IPS-18a (cell line): ENCODE data around the gene GALNTL6.

Experiments
- H3K27ac ChIP-seq: one replicate; pipeline ENCODE4 v1.5.1; 2013; ENCODE audit warnings: low read length
- H3K27me3 ChIP-seq: one replicate; pipeline ENCODE4 v1.6.1; 2013; ENCODE audit warnings: mild to moderate bottlenecking, low read length; ENCODE audit not compliant: control insufficient read depth, insufficient read depth
- H3K36me3 ChIP-seq: one replicate; pipeline ENCODE4 v1.6.1; 2013; ENCODE audit warnings: low read depth, low read length; ENCODE audit not compliant: control insufficient read depth
- H3K4me1 ChIP-seq: one replicate; pipeline ENCODE4 v1.6.1; 2013; ENCODE audit warnings: low read depth, low read length; ENCODE audit not compliant: control insufficient read depth
- H3K4me3 ChIP-seq: one replicate; pipeline ENCODE4 v1.5.1; 2013; ENCODE audit warnings: low read length
- H3K9ac ChIP-seq: one replicate; pipeline ENCODE4 v1.6.1; 2013; ENCODE audit warnings: mild to moderate bottlenecking, low read length, moderate library complexity
- H3K9me3 ChIP-seq: one replicate; pipeline ENCODE4 v1.6.1; 2013; ENCODE audit warnings: low read depth, low read length; ENCODE audit not compliant: control insufficient read depth

GALNTL6 gene

DNA sequence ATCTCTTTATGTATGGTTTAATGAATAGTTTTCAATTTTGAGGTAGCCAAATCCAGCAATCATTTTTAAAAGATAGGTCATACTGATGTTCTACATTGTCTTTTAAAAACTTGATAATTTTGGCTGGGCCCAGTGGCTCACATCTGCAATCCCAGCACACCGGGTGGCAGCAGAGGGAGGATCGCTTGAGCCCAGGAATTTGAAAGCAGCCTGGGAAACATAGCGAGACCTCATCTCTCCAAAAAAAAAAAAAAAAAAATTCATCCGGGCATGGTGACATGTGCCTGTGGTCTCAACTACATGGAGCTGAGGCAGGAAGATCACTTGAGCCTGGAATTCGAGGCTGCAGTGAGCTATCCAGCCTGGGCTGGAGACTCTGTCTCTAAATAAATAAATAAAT is 419.8 kb downstream of the GALNTL6 start:
- Histone ChIP-seq H3K4me3 (no peak overlapping the region), H3K4me1 (no peaks in the 10 kb centered on the region), H3K27me3 (no peaks in the 10 kb centered on the region), H3K27ac (no peak overlapping the region), H3K9ac (no peak overlapping the region), H3K36me3 (no peaks in the 10 kb centered on the region), H3K9me3 (no peaks in the 10 kb centered on the region)

DNA sequence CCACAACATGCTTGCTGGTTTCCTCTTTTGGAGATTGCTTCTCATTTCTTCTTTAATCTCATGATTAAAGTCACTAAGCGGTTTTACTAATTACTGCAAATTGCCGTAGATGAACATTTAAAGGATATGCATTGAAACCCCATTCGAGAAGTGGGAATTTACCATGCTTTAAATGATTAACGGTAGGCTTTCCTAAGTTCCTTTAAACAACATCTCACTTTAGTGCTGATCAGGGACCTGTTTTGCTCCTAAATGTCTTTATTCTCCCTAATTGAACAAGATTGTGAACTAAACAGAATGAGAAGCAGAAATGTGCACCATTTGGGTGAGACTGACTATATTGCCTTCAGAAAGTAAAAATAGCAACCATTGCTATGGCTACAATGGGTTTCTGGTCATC is 430.3 kb downstream of the GALNTL6 start:
- no peaks in the 10 kb centered on the region for H3K4me1 ChIP-seq
- H3K9ac ChIP-seq: no peak overlapping the region
- H3K36me3 ChIP-seq: no peaks in the 10 kb centered on the region
- peaks cover 3% of the 10 kb centered on the region for H3K9me3 ChIP-seq
- no peak overlapping the region for H3K27ac ChIP-seq
- H3K4me3 ChIP-seq: no peak overlapping the region
- H3K27me3 ChIP-seq: no peaks in the 10 kb centered on the region

DNA sequence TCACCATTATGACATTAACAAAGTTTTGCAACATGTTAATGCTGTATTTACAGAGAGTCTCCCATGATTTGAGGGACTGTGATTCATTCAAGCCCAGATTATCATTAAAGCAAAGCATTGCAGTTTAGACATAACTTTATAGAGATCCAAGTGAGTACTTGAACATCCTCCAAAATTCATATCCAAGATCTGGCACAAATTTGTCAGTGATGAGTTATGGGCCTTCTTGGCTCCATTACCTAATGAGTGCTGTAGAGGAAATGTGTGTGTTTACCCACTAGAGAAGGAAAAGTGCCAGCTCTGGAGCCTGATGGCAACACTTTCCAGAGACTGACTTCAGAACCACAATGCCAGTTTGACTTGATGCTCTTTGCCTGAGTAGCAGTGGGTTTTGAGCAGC is 432.3 kb downstream of the GALNTL6 start:
- Histone ChIP-seq H3K27me3 (no peaks in the 10 kb centered on the region), H3K9me3 (peaks cover 3% of the 10 kb centered on the region), H3K36me3 (no peaks in the 10 kb centered on the region), H3K4me3 (no peak overlapping the region), H3K4me1 (no peaks in the 10 kb centered on the region), H3K27ac (no peak overlapping the region), H3K9ac (no peak overlapping the region)

GRCh38 chr4:172253409-172253808 is 440.2 kb downstream of the GALNTL6 start:
- H3K27ac ChIP-seq: no peak overlapping the region
- no peaks in the 10 kb centered on the region for H3K4me1 ChIP-seq
- no peak overlapping the region for H3K4me3 ChIP-seq
- H3K9me3 ChIP-seq: no peaks in the 10 kb centered on the region
- no peaks in the 10 kb centered on the region for H3K27me3 ChIP-seq
- no peak overlapping the region for H3K9ac ChIP-seq
- H3K36me3 ChIP-seq: no peaks in the 10 kb centered on the region

DNA sequence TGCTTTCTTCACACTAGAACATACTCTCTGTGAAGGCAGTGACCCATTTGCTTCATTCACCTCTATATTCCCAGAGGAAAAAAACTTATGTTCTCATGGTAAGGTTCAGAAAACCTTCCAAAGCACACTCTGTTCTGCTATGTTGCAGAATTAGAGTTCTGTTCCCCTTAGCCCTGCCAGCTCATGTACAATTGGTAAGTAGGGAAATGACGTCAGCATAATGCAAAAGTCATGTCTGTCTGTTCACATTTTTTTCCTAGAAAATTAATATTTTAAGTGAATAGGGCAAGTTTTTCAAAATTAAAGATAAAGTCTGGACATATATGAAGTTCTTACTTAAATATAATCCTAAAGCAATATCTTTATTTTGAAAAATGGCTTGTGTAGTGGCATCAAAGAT is 443.6 kb downstream of the GALNTL6 start:
- Histone ChIP-seq H3K4me1 (no peaks in the 10 kb centered on the region), H3K27me3 (no peaks in the 10 kb centered on the region), H3K4me3 (no peak overlapping the region), H3K36me3 (no peaks in the 10 kb centered on the region), H3K9ac (no peak overlapping the region), H3K27ac (no peak overlapping the region), H3K9me3 (no peaks in the 10 kb centered on the region)

DNA sequence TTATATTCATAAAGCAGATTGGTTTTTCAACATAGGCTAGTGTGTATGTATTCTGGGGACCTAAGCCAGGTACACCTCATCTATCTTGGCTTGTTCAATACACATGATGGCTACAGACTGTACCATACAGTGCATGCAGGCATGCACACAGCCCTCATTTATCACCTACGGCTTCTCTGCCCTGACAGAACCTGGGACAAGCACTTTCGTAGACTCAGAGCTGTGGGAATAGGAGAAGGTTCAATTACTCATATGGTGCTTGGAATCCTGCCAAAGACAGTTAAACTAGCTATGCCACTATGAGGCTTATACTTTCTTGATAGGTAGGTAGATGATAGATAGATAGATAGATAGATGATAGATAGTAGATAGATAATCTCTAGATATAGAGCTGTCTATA is 457.2 kb downstream of the GALNTL6 start:
- no peaks in the 10 kb centered on the region for H3K27me3 ChIP-seq
- H3K36me3 ChIP-seq: no peaks in the 10 kb centered on the region
- no peaks in the 10 kb centered on the region for H3K4me1 ChIP-seq
- no peak overlapping the region for H3K27ac ChIP-seq
- H3K9ac ChIP-seq: no peak overlapping the region
- no peak overlapping the region for H3K4me3 ChIP-seq
- H3K9me3 ChIP-seq: no peaks in the 10 kb centered on the region

DNA sequence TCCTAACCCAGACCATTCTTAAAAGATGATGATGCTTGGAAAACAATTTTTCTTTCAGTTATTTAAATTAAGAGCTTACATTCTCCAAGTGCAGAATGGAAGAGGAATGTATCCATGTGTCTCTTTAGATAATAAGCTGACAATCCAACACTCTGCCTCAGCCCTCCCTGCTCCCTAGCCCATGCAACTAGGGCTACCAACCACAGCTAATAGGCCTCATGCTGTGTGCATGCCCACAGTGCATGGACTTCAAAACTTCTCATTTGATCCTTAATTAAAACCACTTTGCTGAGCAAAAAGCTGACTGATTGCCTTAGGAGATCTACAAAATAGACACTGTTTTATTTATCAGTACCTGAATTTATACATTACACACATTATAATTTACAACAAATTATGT is 473.9 kb downstream of the GALNTL6 start:
- no peak overlapping the region for H3K4me3 ChIP-seq
- no peaks in the 10 kb centered on the region for H3K27me3 ChIP-seq
- no peaks in the 10 kb centered on the region for H3K36me3 ChIP-seq
- H3K4me1 ChIP-seq: no peaks in the 10 kb centered on the region
- H3K27ac ChIP-seq: no peak overlapping the region
- no peak overlapping the region for H3K9ac ChIP-seq
- H3K9me3 ChIP-seq: no peaks in the 10 kb centered on the region

DNA sequence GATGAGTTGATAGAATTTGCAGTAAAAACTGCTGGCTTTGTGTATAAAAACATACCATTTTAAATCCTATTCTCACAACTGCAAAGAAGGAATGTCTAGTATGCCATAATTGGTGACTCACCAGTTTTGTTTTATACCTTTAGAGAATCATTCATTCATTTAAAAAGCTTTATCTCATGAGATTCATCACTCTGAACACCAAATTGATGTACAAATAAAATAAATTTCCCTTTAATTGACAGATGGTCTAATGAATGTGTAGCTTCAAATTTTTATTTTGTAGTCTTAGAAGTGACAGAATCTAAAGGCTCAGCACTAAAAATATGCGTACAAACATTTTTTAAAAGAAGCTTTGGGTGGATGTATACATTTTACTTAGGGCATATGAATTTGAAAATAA is 492.5 kb downstream of the GALNTL6 start:
- Histone ChIP-seq H3K36me3 (no peaks in the 10 kb centered on the region), H3K9ac (no peak overlapping the region), H3K27me3 (no peaks in the 10 kb centered on the region), H3K4me1 (no peaks in the 10 kb centered on the region), H3K27ac (no peak overlapping the region), H3K4me3 (no peak overlapping the region), H3K9me3 (no peaks in the 10 kb centered on the region)

GRCh38 chr4:172308078-172308477 is 494.9 kb downstream of the GALNTL6 start:
- Histone ChIP-seq H3K4me3 (no peak overlapping the region), H3K36me3 (no peaks in the 10 kb centered on the region), H3K4me1 (no peaks in the 10 kb centered on the region), H3K9me3 (no peaks in the 10 kb centered on the region), H3K9ac (no peak overlapping the region), H3K27ac (no peak overlapping the region), H3K27me3 (no peaks in the 10 kb centered on the region)

- Histone ChIP-seq H3K9me3 (no peaks in the 10 kb centered on the region), H3K4me3 (no peak overlapping the region), H3K27me3 (no peaks in the 10 kb centered on the region), H3K4me1 (no peaks in the 10 kb centered on the region), H3K27ac (no peak overlapping the region), H3K9ac (no peak overlapping the region), H3K36me3 (no peaks in the 10 kb centered on the region)
These were observed 498.5 kb downstream of the GALNTL6 start for GRCh38 chr4:172311682-172312081.

DNA sequence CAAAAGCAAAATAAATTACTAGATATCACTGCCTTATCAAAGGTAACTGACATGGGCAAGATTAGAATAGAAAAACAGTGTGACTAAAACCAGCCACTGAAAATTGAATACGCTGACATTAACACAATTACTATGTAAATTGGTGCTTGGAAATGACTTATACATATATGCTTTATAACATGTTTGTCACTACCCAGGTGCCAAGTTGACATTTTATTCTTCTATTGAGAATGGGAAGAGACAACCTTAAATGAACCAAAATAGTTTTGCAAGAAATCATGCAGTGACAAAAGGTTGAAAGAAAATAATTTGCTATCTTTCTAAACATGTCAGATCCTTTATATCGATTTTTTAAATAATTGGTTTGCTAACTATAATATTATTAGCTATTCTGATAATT is 510.1 kb downstream of the GALNTL6 start:
- Histone ChIP-seq H3K4me3 (no peak overlapping the region), H3K9me3 (no peaks in the 10 kb centered on the region), H3K27ac (no peak overlapping the region), H3K4me1 (no peaks in the 10 kb centered on the region), H3K9ac (no peak overlapping the region), H3K27me3 (no peaks in the 10 kb centered on the region), H3K36me3 (no peaks in the 10 kb centered on the region)

- Histone ChIP-seq H3K4me3 (no peak overlapping the region), H3K4me1 (peaks cover 6% of the 10 kb centered on the region), H3K9ac (no peak overlapping the region), H3K27me3 (no peaks in the 10 kb centered on the region), H3K36me3 (no peaks in the 10 kb centered on the region), H3K27ac (no peak overlapping the region), H3K9me3 (no peaks in the 10 kb centered on the region)
These were observed 531.2 kb downstream of the GALNTL6 start for GRCh38 chr4:172344308-172344938.
